ENCODE measurements around the gene NEDD4.

- TF ChIP-seq EZH2 (IDR thresholded peaks at IDR 0.05; ENCODE audit: insufficient read depth, poor library complexity, severe bottlenecking), result no peak
- no peak for TF ChIP-seq EZH2phosphoT487 (IDR thresholded peaks at IDR 0.05; ENCODE audit: insufficient read depth, low read depth)
Measured at GRCh38 chr15:55937040-55937439, 56.4 kb downstream of the NEDD4 start.

Measured in GM23248 (cell line).